GM12874 (cell line): ENCODE measurements around the gene SLMAP.

Source experiments
- TF ChIP-seq, protein P1 (sequence below): IDR thresholded peaks from 2 replicates; pipeline ENCODE4 v1.5.1; 2011; ENCODE audit warnings: low read depth, mild to moderate bottlenecking, control low read depth, low read length, moderate library complexity; ENCODE audit not compliant: insufficient read depth

SLMAP gene

GRCh38 chr3:57966829-57967228 is 210.7 kb downstream of the SLMAP start:
- TF ChIP-seq, protein P1, sequence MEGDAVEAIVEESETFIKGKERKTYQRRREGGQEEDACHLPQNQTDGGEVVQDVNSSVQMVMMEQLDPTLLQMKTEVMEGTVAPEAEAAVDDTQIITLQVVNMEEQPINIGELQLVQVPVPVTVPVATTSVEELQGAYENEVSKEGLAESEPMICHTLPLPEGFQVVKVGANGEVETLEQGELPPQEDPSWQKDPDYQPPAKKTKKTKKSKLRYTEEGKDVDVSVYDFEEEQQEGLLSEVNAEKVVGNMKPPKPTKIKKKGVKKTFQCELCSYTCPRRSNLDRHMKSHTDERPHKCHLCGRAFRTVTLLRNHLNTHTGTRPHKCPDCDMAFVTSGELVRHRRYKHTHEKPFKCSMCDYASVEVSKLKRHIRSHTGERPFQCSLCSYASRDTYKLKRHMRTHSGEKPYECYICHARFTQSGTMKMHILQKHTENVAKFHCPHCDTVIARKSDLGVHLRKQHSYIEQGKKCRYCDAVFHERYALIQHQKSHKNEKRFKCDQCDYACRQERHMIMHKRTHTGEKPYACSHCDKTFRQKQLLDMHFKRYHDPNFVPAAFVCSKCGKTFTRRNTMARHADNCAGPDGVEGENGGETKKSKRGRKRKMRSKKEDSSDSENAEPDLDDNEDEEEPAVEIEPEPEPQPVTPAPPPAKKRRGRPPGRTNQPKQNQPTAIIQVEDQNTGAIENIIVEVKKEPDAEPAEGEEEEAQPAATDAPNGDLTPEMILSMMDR = no peak

DNA sequence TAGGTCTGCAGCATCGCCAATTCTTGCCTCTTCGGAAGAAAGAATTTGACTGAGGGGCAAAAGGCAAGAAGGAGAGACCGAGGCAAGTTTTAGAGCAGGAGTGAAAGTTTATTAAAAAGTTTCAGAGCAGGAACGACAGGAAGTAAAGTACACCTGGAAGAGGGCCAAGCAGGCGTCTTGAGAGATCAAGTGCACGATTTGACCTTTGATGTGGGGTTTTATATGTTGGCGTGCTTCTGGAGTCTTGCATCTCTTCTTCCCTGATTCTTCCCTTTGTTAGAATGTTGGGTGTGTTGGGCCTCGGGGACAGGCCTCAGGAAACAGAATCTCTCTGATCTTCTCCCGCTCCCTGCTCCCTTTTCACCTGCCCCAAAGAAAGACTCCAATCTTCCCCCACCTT is 211.5 kb downstream of the SLMAP start:
- TF ChIP-seq, protein P1 = no peak

GRCh38 chr3:57968501-57968900 is 212.4 kb downstream of the SLMAP start:
- TF ChIP-seq, protein P1 = no peak

- TF ChIP-seq, protein P1 = no peak
Observed at GRCh38 chr3:57971975-57972374, 215.9 kb downstream of the SLMAP start.

- TF ChIP-seq, protein P1 = no peak
Observed at GRCh38 chr3:57972531-57973111, 216.5 kb downstream of the SLMAP start.

DNA sequence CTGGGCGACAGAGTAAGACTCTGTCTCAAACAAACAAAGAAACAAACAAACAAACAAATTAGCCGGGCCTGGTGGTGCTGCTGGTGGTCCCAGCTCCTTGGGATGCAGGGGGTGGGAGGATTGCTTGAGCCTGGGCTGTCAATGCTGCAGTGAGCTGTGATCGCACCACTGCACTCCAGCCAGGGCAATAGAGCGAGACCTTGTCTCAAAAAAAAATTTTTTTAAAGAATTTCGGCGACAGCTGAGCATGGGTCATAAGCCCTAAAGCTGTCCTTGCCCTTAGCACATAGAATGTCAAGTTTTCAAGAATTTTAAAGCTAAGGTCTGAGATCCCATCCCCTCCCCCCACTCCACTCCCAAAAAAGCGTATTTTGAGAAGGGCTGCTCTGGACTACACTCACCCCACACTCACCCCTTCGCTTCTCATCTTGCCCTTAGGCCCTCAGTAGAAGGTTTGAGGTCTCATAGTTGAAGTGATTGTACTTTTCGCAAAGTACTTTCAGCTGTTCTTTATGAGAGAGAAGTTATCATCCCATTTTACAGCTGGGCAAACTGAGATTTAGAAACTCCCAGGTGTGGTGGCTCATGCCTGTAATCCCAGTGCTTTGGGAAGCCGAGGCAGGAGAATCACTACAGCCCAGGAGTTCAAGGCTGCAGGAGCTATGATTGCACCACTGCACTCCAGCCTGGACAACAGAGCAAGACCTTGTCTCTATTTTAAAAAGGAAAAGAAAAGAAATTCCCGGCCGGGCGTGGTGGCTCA is 217.8 kb downstream of the SLMAP start:
- TF ChIP-seq, protein P1 = no peak

- TF ChIP-seq, protein P1 = no peak
Observed at GRCh38 chr3:57974796-57975388, 218.8 kb downstream of the SLMAP start.
